Parathyroid adenoma (tissue), 2 donors: Measurements from ENCODE around the gene SLC36A4.

Experiments
- H2AFZ ChIP-seq: fragments of 300-600 bp; sonication (generic); one replicate; pipeline ENCODE4 v1.7.0; 2017; ENCODE audit warnings: antibody characterized with exemption, mild to moderate bottlenecking
- H3K27ac ChIP-seq: fragments of 300-600 bp; sonication (generic); one replicate; pipeline ENCODE4 v1.7.0; 2017
- H3K27me3 ChIP-seq: fragments of 300-600 bp; sonication (generic); one replicate; pipeline ENCODE4 v1.7.0; 2017; ENCODE audit warnings: low read length; ENCODE audit not compliant: control insufficient read depth, insufficient read depth
- H3K36me3 ChIP-seq: fragments of 300-600 bp; sonication (generic); one replicate; pipeline ENCODE4 v1.7.0; 2017; ENCODE audit warnings: low read length; ENCODE audit not compliant: control insufficient read depth, insufficient read depth
- H3K4me1 ChIP-seq: fragments of 300-600 bp; sonication (generic); one replicate; pipeline ENCODE4 v1.7.0; 2017; ENCODE audit warnings: control low read depth
- H3K4me2 ChIP-seq: fragments of 300-600 bp; sonication (generic); one replicate; pipeline ENCODE4 v1.7.0; 2017; ENCODE audit warnings: low read length
- H3K4me3 ChIP-seq: fragments of 300-600 bp; sonication (generic); one replicate; pipeline ENCODE4 v1.7.0; 2017; ENCODE audit warnings: low read depth, low read length
- H3K79me2 ChIP-seq: fragments of 300-600 bp; sonication (generic); one replicate; pipeline ENCODE4 v1.7.0; 2017; ENCODE audit warnings: control low read depth
- H3K9ac ChIP-seq: fragments of 300-600 bp; sonication (generic); one replicate; pipeline ENCODE4 v1.7.0; 2017; ENCODE audit warnings: mild to moderate bottlenecking
- H3K9me3 ChIP-seq: fragments of 300-600 bp; sonication (generic); one replicate; pipeline ENCODE4 v1.7.0; 2017; ENCODE audit warnings: low read length; ENCODE audit not compliant: control insufficient read depth
- CTCF ChIP-seq: fragments of 300-600 bp; sonication (generic); IDR thresholded peaks from one replicate; pipeline ENCODE4 v1.7.0; 2017; ENCODE audit warnings: antibody characterized with exemption, mild to moderate bottlenecking
- donor health status: primary hyperparathyroidism.

Gene SLC36A4

GRCh38 chr11:93212094-93212493 is 14.3 kb upstream of the SLC36A4 start:
- Histone ChIP-seq H3K27me3 (no peaks in the 10 kb centered on the region), H3K9me3 (no peaks in the 10 kb centered on the region), H3K4me3 (no peak overlapping the region), H3K4me2 (no peak overlapping the region), H3K79me2 (no peaks in the 10 kb centered on the region), H3K9ac (no peak overlapping the region), H3K4me1 (no peaks in the 10 kb centered on the region), H3K27ac (no peak overlapping the region), H3K36me3 (no peaks in the 10 kb centered on the region), H2AFZ (no peak overlapping the region)
- no peak for TF ChIP-seq CTCF

- no peak overlapping the region for H3K4me3 ChIP-seq
- no peaks in the 10 kb centered on the region for H3K9me3 ChIP-seq
- no peak overlapping the region for H3K9ac ChIP-seq
- H3K79me2 ChIP-seq, result no peaks in the 10 kb centered on the region
- H3K4me2 ChIP-seq, result no peak overlapping the region
- no peaks in the 10 kb centered on the region for H3K4me1 ChIP-seq
- TF ChIP-seq CTCF, result no peak
- H3K27me3 ChIP-seq, result no peaks in the 10 kb centered on the region
- H3K27ac ChIP-seq, result no peak overlapping the region
- no peaks in the 10 kb centered on the region for H3K36me3 ChIP-seq
- no peak overlapping the region for H2AFZ ChIP-seq
Observed at GRCh38 chr11:93209466-93209865, 11.7 kb upstream of the SLC36A4 start.

- no peaks in the 10 kb centered on the region for H3K9me3 ChIP-seq
- no peaks in the 10 kb centered on the region for H3K36me3 ChIP-seq
- no peak overlapping the region for H3K9ac ChIP-seq
- no peak for TF ChIP-seq CTCF
- H3K4me3 ChIP-seq, result no peak overlapping the region
- no peaks in the 10 kb centered on the region for H3K4me1 ChIP-seq
- no peak overlapping the region for H2AFZ ChIP-seq
- H3K4me2 ChIP-seq, result no peak overlapping the region
- no peak overlapping the region for H3K27ac ChIP-seq
- no peaks in the 10 kb centered on the region for H3K79me2 ChIP-seq
- no peaks in the 10 kb centered on the region for H3K27me3 ChIP-seq
Observed at GRCh38 chr11:93208663-93209270, 11.0 kb upstream of the SLC36A4 start.

- H3K27me3 ChIP-seq, result no peaks in the 10 kb centered on the region
- no peaks in the 10 kb centered on the region for H3K79me2 ChIP-seq
- no peak overlapping the region for H2AFZ ChIP-seq
- H3K4me1 ChIP-seq, result no peaks in the 10 kb centered on the region
- no peak overlapping the region for H3K9ac ChIP-seq
- no peak overlapping the region for H3K4me3 ChIP-seq
- no peak overlapping the region for H3K4me2 ChIP-seq
- TF ChIP-seq CTCF, result no peak
- H3K9me3 ChIP-seq, result no peaks in the 10 kb centered on the region
- H3K27ac ChIP-seq, result no peak overlapping the region
- H3K36me3 ChIP-seq, result no peaks in the 10 kb centered on the region
Observed at GRCh38 chr11:93199616-93200015, 1.8 kb upstream of the SLC36A4 start.

- Histone ChIP-seq H3K4me1 (no peaks in the 10 kb centered on the region), H3K79me2 (no peaks in the 10 kb centered on the region), H3K9me3 (no peaks in the 10 kb centered on the region), H3K4me2 (peak overlapping the region; percentile 60), H3K36me3 (no peaks in the 10 kb centered on the region), H2AFZ (peak overlapping the region; percentile 81), H3K9ac (no peak overlapping the region), H3K4me3 (peak overlapping the region; percentile 79), H3K27ac (peak overlapping the region; percentile 77), H3K27me3 (no peaks in the 10 kb centered on the region)
- no peak for TF ChIP-seq CTCF
Observed at GRCh38 chr11:93198215-93198845, 539 bp upstream of the SLC36A4 start.
